Stimulated activated naive CD4-positive, alpha-beta T cell (primary cell): ENCODE measurements around the gene MYO5A.
"Not testable (repeated sequence)": the region's sequence is repeated elsewhere in the genome, so short reads cannot be mapped to it uniquely, and the experiment has no call there.

Experiments
- DNase-seq, 6 experiments: peaks; one replicate each; lab custom pipeline; 2025; lab: John Stamatoyannopoulos, UW

The MYO5A gene

GRCh38 chr15:52463638-52464037 is 65.0 kb downstream of the MYO5A start:
- DNase-seq = no peak

- no peak for DNase-seq
These were observed 65.8 kb downstream of the MYO5A start for GRCh38 chr15:52462806-52463360.

- DNase-seq = not testable (repeated sequence)
These were observed 69.0 kb downstream of the MYO5A start for GRCh38 chr15:52459701-52460100.

GRCh38 chr15:52459265-52459664 is 69.4 kb downstream of the MYO5A start:
- not testable (repeated sequence) for DNase-seq

- no peak for DNase-seq
These were observed 80.4 kb downstream of the MYO5A start for GRCh38 chr15:52448011-52448890.

GRCh38 chr15:52445954-52446353 is 82.7 kb downstream of the MYO5A start:
- no peak for DNase-seq

GRCh38 chr15:52445553-52445952 is 83.1 kb downstream of the MYO5A start:
- DNase-seq = no peak

GRCh38 chr15:52443205-52443604 is 85.5 kb downstream of the MYO5A start:
- DNase-seq = not testable (repeated sequence)

- DNase-seq = no peak
These were observed 86.8 kb downstream of the MYO5A start for GRCh38 chr15:52441841-52442240.

- DNase-seq = no peak
These were observed 87.7 kb downstream of the MYO5A start for GRCh38 chr15:52440946-52441345.

- DNase-seq = no peak
These were observed 88.3 kb downstream of the MYO5A start for GRCh38 chr15:52440414-52440813.

- DNase-seq = no peak
These were observed 89.2 kb downstream of the MYO5A start for GRCh38 chr15:52439470-52439869.

GRCh38 chr15:52439042-52439441 is 89.6 kb downstream of the MYO5A start:
- DNase-seq = not testable (repeated sequence)

- DNase-seq = no peak
These were observed 90.6 kb downstream of the MYO5A start for GRCh38 chr15:52438047-52438446.

GRCh38 chr15:52437646-52438045 is 91.0 kb downstream of the MYO5A start:
- DNase-seq = no peak

GRCh38 chr15:52436981-52437380 is 91.7 kb downstream of the MYO5A start:
- DNase-seq = no peak

- DNase-seq = no peak
These were observed 93.8 kb downstream of the MYO5A start for GRCh38 chr15:52434885-52435284.

- DNase-seq = no peak
These were observed 100.4 kb downstream of the MYO5A start for GRCh38 chr15:52428297-52428696.

GRCh38 chr15:52427804-52428203 is 100.9 kb downstream of the MYO5A start:
- DNase-seq = no peak

- no peak for DNase-seq
These were observed 103.7 kb downstream of the MYO5A start for GRCh38 chr15:52424856-52425431.

GRCh38 chr15:52423852-52424251 is 104.8 kb downstream of the MYO5A start:
- no peak for DNase-seq

- no peak for DNase-seq
These were observed 106.7 kb downstream of the MYO5A start for GRCh38 chr15:52422001-52422400.

- no peak for DNase-seq
These were observed 107.7 kb downstream of the MYO5A start for GRCh38 chr15:52421029-52421428.
